ENCODE data around the gene PIP5K1C.
"Not testable (repeated sequence)": the region's sequence is repeated elsewhere in the genome, so short reads cannot be mapped to it uniquely, and the experiment has no call there.

Gene PIP5K1C

GRCh38 chr19:3673506-3674439 is 26.5 kb downstream of the PIP5K1C start:
- no peak for DNase-seq (ENCODE audit: low spot score)

GRCh38 chr19:3672993-3673392 is 27.3 kb downstream of the PIP5K1C start:
- no peak for DNase-seq (ENCODE audit: low spot score)

DNA sequence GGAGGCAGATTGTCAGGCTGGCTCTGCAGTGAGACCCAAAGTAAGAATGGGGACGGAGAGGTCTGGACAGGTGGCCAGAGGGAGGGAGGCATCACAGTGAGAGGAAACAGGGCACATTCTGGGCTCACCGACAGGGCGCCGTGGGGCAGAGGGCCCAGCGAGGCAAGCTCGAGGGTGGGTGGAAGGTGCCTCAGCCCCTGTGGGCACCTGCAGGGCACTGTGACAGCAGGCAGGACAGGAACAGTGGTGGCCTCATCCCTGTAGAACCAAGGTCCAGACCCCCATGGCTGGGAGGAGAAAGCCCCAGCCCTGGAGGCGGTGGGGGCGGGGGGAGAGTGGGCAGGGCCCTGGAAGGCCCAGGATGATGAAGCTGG is 27.7 kb downstream of the PIP5K1C start:
- no peak for DNase-seq (ENCODE audit: low spot score)

- DNase-seq (ENCODE audit: low spot score) = no peak
Observed at GRCh38 chr19:3671680-3672574, 28.3 kb downstream of the PIP5K1C start.

GRCh38 chr19:3670796-3671679 is 29.2 kb downstream of the PIP5K1C start:
- DNase-seq (ENCODE audit: low spot score) = no peak

GRCh38 chr19:3669947-3670795 is 30.1 kb downstream of the PIP5K1C start:
- no peak for DNase-seq (ENCODE audit: low spot score)

- DNase-seq (ENCODE audit: low spot score) = no peak
Observed at GRCh38 chr19:3669082-3669946, 31.0 kb downstream of the PIP5K1C start.

- no peak for DNase-seq (ENCODE audit: low spot score)
Observed at GRCh38 chr19:3668331-3669081, 31.8 kb downstream of the PIP5K1C start.

DNA sequence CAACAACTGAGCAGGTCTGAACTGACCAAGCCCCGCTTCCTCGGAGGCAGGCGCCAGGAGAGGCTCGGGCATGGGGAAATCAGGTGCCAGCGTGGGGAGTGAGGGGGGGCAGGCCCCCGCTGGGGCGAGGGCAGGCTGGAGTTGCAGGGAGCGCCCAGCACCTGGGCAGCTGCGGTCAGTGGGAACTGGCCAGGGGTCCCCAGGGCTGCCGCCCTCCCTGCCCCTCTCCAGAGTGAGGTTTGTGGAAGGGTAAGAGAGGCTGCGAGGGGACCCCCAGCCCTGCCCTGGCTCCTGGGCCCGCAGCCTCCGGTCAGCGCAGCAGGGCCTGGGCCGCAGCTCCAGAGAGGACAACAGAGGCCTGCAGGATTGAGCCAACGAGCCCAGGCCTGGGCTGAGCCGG is 32.5 kb downstream of the PIP5K1C start:
- no peak for DNase-seq (ENCODE audit: low spot score)

- no peak for DNase-seq (ENCODE audit: low spot score)
Observed at GRCh38 chr19:3667037-3667638, 33.1 kb downstream of the PIP5K1C start.

DNA sequence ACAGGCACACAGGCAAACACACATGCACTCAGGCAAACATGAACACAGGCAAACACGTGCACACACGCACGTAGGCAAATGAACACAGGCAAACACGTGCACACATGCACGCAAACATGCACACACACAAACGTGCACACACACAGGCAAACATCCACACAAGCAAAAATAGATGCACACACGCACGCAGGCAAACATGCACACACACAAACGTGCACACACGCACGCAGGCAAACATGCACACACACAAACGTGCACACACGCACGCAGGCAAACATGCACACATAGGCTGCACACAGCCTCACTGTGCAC is 33.8 kb downstream of the PIP5K1C start:
- not testable (repeated sequence) for DNase-seq (ENCODE audit: low spot score)

DNA sequence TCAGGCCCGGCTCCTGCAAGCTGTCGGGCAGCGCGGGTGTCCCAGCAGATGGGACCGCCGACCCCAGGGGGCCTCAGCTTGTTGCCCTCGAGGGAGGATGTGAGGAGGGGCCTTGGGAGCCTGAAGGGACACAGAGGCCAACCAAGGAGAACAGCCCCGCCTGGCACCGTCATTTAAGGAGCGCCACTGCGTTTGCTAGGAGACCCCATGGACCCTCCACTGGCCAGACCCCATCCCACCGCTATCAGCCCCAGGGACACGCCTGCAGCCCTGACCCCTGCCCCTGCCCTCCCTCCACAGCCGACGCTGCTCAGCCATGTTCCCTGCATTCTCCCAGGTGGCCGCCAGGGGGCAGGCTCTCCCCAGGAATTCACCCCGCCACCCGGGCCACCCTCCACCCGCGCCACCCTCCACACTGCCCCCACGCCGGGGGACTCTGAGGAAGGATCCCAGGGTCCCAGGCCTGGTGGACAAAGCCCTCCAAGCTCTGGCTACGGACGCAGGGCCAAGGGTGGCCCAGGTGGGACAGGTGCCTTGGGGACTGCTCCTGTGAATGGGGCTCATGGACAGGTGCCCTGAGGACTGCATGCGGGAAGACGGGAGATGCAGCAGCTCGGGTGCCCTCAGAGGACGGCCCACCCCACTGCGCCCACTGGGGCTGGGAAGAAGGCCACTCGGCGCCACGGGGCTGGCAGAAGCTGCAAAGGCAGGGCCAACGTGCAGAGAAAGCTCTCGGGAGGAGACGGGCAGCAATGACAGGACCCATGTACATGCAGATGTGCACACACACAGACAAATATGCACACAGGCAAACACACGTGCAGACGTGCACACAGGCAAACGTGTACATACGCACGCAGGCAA is 34.4 kb downstream of the PIP5K1C start:
- peak; percentile 62 for DNase-seq (ENCODE audit: low spot score)

DNA sequence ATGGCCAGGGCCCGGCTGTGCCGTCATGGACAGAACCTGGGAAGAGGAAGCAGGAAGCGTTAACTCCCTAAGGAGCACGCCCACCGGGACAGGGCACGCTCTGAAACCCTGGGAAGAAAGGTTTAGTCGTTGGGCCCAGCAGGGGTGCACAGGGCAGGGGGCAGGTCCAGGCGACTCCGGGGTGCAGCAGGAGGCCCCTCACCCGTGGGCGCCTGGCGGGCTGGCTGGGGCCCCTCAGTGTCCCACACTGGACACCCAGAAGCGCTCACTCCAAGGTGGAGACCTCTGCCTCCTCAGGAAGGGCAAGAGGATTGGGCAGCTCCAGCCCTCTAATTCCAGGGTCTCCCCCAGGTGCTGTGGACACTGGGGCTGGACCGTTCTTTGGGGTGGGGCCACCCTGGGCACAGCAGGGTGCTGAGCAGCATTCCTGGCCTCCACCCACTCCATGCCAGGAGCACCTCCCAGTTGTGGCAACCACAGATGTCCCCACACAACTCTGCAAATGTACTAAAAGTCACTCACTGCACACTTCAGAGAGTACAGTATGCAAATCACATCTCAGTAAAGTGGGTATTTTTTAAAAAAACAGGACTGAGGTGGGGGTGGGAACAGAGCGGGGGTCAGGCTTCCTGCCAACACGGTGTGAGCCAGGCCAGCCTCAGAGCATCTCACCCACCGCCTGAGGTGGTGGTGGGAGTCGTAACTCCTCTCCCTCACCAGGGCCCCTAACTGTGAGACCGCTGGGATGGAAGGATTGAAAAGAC is 35.2 kb downstream of the PIP5K1C start:
- peak; percentile 74 for DNase-seq (ENCODE audit: low spot score)

DNA sequence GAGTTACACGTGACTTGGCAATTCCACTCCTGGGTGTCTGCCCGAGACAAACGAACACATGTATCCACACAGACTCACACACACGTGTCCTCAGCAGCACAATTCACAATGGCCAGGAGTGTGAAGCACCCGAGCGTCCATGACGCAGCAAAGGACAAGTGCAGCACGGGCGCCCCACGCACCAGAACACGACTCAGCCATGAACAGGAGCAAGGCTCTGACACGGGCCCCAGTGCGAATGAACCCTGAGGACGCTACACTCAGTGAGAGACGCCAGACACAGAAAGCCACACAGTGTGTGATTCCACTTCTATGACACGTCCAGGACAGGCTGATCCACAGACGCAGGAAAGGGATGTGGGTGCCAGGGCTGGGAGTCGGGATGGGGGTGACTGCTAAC is 36.4 kb downstream of the PIP5K1C start:
- no peak for DNase-seq (ENCODE audit: low spot score)

DNA sequence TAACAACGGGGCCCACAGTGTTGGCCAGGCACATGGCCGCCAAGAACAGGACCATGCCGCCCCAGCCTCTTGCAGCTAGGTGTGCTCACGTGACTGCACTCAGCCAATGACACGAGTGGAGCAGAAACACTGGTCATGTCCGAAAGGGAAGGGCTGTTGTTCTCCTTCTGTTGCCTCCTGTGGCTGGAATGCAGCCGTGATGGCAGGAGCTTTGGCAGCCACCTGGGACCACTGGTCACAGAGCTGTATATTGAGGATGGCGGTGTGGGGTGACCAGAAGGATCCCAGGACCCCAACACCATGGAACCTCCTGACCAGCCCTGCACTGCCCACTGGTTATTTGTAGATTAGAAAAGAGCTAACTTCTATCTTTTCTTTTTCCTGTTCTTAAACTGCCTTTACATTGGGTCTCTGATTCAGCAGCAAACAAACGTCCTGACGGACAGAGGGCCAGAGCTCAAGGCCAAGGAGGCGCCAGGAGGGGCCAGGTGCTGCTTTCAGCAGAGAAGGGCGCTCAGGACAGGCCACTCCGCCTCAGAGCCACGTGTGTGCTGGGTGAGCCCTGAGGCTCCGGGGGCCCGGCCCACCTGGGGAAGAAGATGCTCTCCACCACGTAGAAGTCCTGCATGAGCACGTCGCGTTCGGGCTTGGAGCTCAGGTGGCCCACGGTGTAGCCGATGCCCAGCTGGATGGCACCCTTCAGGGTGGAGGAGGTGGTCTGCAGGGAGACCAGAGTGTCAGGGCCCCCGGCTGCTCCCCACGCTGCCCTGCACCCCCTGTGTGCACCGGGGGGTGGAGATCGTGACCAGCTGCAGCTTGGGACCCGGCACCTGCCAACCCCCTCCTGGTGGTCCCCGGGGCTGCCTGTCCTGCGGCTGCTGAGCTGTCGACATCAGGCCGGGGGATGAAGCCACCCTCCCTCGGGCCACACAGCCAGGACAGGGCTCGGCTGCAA is 38.7 kb downstream of the PIP5K1C start:
- no peak for DNase-seq (ENCODE audit: low spot score)

Measured in NAMALWA (cell line).